SKM-1 treated with dmso at 0.1 percent for 144 hours (cell line): ENCODE measurements around the gene SLC6A6.

Experiments used
- DNase-seq: peaks from one replicate; lab custom pipeline; 2025; ENCODE audit not compliant: unreplicated experiment; lab: John Stamatoyannopoulos, UW

The SLC6A6 gene

DNA sequence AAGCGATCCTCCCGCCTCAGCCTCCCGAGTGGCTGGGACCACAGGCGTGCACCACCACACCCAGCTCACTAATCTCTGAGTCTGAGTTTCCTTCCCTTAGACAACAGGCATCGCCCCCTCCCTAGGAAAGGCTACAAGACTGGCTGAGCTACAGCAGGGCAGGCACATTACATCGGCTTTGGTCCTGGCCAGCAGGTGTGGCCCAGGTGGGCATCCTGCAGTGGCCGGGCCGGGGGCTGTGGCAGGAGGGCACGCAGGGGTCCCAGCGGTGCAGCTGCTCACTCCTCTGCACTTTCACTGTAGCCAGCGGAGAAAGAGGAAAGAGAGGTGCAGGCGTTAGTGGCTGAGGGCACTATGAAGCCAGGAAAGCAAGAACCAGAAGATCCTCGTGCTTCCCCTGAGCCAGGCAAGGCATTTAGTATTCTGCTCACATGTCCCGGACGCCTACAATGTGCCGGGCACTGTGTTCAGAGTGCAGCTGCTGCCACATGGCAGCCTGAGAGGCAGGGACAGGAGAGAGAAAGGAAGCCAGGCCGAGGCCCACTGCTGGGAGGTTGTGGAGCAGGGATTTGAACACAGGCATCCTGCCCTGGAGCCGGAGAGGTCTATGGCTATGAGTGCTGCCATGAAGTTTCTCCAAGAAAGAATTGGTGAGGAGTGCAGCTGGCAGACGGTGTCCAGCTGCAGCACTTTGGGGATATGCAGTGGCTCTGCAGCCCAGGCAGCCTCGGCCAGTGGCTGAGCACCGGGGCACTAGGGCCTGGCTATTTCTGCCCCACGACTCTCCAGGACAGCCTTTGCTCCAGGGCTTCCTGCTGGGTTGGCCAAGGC is 115.4 kb downstream of the SLC6A6 start:
- no peak for DNase-seq

DNA sequence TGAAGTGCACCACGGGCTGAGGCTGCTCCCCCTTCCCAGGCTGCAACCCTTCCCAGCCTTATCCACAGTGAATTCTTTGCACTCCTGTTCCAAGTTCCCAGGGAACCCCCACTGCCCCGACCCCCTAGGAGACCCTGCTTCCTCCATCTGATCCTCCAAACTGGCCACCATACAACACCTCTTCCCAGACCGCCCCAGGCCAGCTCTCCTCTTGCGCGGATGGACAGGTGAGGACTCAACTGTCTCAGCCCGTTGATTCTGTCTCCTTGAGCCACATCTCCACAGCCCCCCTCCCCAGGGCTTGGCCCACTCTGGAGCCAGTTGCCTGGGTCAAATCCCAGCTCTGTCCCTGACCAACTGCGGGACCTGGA is 116.0 kb downstream of the SLC6A6 start:
- no peak for DNase-seq

DNA sequence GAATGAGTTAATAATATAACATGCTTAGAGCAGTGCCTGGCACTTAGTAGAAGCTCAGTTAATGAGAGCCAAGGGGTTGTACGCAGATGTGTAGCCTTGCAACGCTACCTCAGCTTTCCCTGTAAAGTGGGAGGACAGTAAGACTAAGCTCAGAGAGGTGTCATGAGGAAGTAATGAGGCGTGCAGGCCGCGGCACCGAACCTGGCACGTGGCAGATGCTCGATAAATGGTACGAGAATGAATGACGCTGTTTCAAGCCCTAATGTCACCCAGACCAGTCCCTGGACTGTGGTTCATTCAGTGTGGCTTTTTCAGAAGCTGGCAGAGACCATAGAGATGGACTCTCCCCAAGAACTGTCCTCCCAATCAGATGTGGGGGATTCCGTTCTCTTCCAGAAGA is 116.5 kb downstream of the SLC6A6 start:
- no peak for DNase-seq

DNA sequence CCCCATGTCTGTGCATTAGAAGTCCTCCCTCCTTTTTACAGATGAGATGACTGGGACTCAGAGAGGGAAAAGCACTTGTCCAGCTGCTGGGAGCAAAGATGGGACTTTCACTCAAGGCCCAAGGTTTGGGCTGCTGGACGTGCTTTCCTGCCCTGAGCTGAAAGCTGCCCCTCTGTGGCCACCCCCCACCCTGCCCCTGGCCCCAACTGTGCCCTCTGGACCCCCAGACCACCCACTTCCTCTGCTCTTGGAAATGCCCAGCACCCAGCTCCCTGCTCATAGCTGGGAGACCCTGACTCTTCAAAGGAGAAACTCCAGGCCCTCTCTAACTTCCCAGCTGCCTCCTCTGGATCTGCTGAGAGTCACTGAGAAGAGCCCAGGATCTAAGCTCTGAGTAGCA is 117.0 kb downstream of the SLC6A6 start:
- no peak for DNase-seq

DNA sequence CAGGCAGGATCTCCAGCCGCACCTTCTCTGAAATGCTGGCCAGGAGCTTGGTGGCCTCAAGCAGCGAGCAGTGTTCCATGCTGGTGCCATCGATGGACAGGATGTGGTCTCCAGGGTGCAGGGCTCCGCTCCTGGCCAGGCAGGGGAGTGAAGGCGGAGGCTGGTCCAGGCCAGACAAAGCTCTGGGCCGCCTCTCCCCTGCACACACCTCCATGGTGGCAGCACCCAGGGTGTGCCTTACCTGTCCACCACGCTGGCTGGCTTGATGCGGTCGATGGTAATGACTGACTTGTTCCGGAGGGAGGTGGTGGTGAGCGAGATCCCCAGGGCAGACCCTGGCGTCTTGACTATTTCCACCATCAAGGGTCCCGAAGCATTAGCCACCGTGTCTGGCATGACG is 117.7 kb downstream of the SLC6A6 start:
- no peak for DNase-seq

DNA sequence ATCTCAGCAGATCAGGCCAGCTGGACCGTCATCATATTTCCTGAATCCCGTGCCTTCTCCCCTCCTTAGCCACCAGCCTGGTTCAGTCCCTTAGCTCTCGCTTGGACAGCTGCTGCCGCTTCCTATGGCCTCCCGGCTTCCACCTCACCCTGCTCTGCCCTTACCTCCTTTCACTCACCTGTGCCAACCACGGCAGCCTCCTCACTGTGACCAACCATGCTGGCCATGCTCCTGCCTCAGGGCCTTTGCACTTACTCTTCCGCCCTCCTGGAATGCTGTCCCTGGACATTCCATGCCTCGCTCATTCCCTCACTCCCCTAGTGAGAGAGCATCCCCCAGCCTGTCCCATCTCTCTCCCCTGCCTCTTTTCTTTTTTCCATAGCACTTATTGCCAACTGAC is 118.6 kb downstream of the SLC6A6 start:
- no peak for DNase-seq

DNA sequence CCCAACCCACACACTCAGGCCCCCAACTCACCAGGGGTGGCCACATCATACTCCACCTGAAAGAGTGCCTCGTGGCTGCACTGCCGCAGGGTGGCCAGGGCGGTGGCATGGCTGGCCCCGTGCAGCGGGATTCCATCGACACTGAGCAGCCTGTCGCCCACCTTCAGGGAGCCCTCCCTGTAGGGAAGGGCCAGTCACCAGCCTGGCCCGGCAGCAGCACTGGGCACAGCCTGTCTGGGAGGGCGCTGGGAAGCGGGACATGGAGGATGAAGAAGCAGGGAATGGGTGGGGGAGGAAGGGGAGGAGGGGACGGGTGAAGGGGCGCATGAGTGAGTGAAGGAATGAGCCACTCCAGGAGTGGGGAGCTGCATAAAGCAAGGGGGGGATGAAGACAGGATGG is 119.2 kb downstream of the SLC6A6 start:
- no peak for DNase-seq

DNA sequence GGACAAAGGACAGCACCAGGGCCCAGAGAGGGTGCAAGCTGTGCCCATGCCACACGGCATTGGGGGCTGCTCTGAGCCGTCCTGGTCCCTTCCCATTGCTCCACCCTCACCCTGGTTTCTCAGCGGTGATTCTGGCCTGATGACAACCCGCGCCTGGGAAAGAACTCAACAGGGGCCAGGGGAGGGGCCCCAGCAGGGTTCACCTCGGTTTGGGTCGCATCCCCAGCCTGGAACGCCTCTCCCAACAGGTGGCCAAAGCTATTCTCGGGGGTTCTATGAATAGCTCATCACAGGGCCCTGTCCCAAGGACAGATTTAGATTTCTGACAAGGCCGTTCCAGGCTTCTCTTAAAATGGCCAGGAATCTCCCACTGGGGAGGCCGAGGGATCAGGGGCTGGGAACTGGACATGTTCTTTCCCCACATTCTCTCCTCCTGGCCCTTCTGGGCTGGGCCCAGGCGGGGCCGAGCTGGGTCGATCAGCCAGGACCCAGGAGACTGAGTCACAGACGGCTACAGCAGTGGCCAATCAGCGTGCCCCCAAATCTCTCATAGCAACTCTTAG is 119.8 kb downstream of the SLC6A6 start:
- no peak for DNase-seq

DNA sequence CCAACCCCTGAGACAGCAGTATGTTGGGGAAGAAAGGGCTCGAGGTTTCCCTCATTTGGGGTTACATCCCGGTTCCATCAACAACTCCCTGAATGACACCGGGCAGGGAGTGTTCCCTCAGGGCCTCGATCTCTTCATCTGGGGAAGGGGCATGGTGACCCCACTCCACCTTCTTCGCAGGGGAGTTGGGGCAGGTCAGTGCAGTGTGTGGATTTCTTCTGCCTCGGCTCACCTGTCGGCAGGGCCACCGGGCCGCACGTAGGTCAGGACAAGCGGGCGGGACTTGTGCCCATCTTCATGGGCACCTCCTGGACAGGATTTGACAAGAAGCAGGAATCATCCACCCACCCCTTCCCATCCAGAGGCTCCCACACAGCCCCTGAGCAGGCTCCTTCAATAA is 120.4 kb downstream of the SLC6A6 start:
- DNase-seq: no peak

DNA sequence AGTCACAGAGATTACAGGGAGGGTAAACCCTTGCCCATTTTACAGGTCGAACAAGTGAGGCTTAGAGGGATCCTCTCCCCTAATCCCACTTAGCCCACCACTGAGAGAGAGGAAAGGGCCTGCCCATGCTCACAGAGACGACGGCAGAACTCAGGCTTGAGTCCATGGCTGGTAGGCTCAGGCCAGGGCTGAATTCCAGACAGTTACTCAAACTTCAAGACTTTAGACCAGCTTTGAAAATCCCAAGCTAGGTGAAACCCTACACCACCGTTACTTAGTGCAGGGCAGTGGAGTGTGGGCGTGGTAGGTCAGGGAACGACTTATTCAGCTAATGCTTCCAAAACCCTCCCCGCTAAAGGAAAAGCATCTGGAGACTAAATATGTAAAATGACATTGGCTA is 121.4 kb downstream of the SLC6A6 start:
- DNase-seq: no peak

DNA sequence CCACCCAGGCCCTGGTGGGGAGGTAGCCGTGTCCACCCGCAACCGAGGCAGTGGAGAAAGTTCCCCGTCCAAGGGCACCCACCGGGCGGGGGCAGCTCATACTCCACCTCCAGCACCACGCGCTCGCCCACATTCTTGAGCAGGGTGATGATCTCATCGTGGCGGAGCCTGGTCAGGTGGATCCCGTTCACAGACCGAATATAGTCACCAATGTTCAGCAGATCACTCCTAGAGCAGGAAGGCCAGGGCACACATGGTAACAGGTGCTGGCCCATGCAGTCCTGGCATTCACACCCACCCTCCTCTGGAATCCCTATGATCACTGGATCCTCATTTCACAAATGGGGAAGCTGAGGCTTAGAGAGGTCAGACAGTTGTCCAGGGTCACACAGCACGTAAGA is 121.9 kb downstream of the SLC6A6 start:
- no peak for DNase-seq

DNA sequence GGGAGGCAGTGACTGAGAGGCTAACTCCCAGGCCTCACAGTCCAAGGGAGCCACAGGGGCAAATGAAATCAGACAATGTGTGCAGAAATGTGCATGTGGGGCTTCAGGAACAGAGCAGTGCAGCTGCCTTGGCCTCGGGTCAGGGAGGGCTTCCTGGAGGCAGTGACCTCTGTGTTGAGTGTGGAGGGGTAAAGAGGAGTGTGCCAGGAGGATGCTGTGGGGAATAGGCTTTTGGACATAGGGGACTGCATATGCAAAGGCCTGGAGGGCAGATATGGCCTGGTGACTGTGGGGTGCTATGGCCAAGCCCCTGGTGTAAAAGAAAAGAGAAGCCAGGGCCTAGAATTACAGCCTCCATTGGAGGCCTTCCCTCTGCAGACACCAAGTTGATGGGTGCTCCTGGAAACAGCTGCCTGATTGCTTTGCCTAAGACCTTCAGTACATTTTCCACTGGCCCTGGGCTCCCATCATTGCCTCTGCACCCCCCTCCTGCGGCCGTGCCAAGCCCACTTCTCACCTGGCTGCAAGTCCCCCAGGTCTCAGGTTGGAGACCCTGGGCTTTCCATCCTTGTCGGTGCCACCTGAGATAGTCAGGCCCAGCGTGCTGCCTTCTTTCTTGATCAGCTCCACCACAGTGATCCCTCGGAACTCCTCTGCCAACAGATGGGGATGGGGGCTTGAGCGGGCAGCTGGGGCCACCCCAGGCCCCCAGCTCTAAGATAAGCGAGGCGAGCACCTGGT is 122.7 kb downstream of the SLC6A6 start:
- no peak for DNase-seq

DNA sequence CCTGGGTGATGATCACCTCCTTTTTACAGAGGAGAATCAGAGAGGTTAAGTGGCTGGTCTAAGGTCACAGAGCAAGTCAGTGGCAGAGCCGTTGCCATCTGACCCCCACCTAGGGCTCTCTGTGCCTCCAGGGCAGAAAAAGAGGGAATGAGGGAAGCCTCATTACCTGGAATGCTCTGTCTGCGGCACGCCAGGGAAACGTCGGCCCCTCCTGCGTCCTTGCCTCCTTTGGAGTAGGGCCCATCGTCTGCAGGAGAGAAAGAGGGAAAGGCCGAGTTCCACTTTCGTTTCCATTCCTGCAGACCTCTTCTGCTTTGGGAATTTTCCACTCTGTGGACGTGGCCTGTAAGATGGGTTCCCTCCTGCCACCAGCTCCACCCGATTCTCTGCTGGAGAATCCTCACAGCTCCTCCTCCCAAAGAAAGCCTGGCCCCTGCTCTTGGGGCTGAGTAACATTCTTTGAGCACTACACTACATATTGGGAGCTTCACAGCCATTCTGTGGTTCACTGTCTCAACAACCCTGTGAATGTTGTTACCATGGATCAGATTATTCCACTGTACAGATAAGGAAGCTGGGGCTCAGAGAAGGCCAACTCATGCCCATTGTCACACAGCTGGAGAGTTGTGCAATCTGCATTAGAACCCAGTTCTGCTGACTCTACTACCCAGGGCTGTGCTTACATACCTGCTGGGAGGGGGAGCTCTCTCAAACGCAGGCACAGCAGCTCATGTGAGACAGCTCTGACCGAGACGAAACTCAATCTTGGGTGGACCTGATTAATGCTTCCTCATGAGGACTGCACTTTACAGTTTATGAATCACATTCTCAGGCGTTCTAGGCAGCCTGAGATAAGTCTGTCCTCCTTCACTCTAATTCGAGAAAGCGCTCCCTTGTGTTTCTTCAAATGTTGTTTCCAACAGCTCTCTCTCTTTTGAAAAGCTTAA is 123.6 kb downstream of the SLC6A6 start:
- DNase-seq: no peak

DNA sequence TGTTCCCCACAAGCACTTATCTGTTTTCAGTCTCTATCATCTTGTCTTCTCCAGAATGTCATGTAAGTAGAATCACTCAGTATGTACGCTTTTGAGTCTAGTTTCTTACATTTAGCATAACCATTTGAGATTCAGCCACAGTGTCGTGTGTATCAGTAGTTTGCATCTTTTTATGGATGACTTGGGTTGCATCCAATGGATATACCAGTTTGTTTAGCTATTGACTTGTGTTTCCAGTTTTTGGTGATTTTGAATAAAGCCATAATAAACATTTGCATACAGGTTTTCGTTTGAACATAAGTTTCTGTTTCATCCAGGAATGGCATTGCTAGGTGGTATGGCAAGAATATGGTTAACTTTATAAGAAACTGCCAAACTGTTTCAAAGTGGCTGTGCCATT is 125.7 kb downstream of the SLC6A6 start:
- DNase-seq: no peak

DNA sequence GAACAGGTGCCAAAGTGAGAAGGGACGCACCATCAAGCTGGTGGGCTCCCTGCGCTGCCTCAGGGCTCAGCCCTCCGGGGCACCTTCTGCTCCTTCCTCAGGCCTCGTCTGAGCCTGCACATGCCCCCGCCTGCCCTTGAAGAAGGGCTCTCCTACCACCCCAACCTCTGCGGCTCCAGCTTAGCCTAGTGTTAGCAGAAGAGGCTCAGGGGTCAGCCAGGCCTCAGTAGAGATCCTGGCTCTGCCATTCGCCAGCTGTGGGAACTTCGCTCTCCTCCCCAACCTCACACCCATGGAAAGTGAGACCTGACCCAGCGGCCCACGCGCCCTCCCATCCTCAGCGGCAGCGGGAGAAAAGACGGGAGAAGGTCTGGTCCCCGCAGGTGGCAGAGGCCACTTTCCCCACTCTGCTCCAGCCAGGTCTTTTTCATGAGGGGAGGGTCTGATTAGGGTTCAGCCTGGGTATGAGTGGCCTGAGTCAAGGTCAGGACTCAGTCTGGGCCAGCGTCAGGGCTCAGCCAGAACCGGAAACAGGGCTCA is 129.5 kb downstream of the SLC6A6 start:
- no peak for DNase-seq

DNA sequence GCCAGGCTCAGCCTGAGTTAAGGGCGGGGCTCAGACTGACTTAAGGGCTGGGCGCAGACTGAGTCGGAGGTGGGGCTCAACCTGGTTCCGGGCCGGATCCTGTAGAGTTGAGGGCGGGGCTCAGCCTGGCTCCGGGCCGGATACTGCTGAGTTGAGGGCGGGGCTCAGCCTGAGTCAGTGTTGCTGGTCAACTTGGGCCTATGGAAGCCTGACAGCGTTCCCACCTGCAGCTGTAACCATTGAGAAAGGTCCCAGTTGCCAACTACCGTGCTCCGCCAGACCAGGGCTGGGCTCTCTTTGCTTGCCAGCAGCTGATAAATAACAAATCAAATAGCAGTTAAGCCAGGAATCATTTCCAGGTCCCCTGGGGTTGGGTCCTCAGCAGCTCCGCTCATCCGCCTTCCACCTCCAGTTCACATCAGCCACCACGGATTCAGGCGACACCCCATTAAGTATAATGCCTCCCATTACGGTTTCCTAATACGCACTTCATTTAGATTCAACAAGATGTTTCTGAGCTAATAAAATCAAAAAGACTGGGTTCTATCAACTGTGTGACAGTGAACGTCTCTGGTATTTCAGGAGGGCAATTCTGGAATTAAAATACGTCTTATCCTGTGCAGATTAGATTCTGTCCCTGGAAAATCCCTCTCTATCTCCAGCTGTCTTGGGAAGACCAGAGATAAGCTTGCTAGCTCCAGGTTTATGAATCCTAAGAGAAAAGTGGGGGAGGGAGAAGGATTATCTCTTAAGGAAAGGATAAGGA is 130.5 kb downstream of the SLC6A6 start:
- DNase-seq: no peak

DNA sequence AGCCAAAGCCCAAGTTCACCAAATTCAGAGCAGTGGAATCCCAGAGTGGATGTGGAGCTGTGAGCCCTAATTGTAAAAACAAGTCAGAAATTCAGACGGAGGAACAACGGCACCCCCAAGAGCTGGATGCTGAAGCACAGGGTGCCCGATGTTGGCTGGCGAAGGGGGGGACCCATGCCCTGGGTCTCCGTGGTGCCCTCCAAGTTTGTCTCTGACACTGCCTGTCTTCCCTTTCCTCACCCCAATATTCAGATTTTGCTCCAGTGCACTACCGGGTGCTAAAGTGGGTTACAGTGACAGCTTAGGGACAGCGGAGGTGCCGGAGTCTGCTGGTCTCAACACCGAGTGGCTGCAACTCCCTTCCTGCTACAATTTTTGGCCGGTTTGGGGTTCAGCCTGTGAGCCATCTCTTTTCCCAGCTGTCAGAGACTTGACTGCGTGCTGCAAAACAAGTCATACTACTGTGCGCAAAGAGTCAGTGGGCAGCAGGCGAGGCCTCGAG is 131.1 kb downstream of the SLC6A6 start:
- no peak for DNase-seq

DNA sequence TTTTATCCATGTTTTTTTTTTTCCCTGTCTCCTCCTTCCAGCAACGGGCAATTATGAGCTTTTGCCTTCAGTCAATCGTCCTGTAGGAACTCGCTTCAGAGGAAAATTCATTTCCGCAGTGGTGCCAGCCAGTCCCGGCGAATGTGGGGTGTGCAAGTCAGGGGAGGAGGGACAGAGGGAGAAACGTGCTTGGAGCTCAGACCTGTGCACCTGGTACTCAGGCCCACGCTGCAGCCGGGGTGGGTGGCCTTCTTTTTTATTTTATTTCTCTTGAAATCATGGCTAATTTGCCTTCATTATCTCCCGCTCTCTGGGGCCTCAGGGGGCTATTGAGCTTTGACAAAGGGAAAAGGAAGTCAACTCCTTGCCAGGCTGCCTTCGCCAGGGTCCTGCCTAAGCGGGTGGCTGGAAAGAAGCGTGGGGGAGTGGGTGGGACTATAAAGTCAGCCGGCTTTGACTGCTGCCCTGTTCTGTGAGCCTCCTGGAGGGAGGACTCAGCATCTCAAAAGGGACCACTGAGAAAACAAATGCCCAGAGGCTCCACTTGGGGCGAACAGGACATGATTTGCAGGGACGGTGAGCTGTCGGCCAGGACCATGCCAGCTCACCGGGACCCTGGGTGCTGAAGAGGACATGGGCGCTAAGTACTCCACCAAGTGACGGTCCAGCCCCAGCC is 132.2 kb downstream of the SLC6A6 start:
- DNase-seq: no peak

DNA sequence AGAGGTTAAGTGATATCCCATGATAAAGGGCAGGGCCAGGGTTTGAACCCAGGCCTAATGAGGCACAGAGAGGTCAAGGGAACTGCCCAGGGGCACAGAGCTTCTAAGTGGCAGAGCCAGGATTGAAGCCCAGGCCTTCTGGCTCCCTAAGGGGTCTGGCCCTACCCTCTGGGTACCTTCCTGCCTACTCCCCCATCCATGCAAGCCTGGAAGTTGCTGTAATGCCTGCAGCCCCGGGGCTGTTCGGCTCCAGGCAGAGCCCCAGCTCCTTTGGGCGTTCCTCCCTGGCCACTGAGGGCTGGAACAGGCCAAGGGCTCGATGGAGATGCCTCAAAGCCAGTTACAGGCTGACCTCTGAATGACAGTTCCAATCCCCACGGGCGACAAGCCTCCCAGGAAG is 133.2 kb downstream of the SLC6A6 start:
- no peak for DNase-seq
